Erythroblast (primary cell): ENCODE data around the gene RBMS1.
A peak's percentile ranks its signal among the peaks of the same experiment; 100 is the strongest.

Source experiments
- DNase-seq, 2 experiments: peaks; one replicate each; lab custom pipeline; 2025; lab: John Stamatoyannopoulos, UW
- GATA1 ChIP-seq: IDR thresholded peaks from 2 replicates; pipeline ENCODE4 v1.6.1; 2011; ENCODE audit warnings: low read depth, mild to moderate bottlenecking, control low read depth, low read length, moderate library complexity
- POLR2A ChIP-seq: IDR thresholded peaks from 2 replicates; pipeline ENCODE4 v1.6.1; 2011; ENCODE audit warnings: mild to moderate bottlenecking, low read length

Gene RBMS1

DNA sequence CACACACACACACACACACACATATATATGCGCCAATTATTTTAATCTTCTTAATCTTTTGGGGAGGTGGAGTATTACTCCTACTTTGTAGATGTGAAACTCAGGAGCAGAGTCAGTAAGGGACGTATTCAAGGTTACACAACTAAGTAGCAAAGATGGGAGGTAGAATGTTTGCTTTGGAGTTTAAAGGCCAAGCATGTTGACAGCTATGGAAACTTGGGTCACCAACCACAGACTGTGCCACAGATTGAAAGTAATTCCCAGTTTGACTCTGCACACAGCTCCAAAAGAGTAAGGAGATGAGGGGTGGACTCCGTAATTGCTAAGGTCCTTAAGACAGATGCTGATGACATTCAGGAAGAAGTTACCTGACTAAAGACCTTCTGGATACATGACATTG is 168.7 kb downstream of the RBMS1 start:
- TF ChIP-seq POLR2A, result no peak
- no peak for TF ChIP-seq GATA1
- DNase-seq, result no peak

DNA sequence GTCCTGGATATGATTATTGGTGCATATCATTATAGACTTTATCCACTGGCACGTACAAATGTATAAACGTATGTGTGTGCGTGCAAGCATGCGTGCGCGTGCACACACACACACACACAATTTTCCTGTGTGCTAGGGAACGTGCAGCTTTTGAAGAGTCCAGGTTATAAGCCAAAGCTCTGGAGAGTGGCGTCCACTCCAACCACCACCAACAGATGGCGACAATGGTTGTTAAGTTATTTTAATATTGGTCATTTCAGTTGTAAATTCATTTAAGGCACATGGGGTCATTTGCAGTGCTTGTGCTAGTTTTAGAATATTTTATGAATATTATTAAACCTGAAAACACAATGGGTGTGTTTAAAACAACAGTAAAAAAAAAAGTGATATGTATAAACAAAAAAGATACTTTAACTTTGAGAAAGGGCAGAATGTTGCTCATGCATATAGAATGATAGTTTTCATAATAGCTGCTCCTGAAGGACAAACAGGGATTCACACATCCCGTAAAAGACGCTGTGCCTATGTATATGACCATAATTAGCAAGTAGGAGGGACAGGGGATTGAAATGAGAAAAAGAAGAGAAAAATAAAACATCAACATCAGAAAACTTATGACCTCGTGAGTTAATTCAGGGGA is 169.3 kb downstream of the RBMS1 start:
- peak; percentile 48 to 65 for DNase-seq
- TF ChIP-seq POLR2A (no peak), GATA1 (no peak)

DNA sequence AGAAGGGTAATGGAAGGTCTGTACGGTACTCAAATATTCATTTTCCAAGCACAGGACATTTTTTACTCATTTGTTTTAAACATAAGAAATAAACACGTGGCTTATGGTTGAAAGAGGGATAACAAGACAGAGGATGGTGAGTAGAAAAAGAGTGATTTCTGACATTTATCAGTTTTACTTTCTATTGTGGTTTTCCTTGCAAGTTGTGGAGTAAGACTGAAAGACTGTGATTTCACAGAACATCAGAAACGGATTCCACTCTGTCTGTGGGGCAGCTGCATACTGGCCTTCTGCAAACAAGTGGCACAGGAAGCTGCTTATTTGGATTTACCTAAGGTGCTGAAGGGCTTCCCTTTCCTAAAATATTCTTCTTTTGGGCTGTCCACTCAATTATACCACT is 171.3 kb downstream of the RBMS1 start:
- no peak for DNase-seq
- no peak for TF ChIP-seq POLR2A
- no peak for TF ChIP-seq GATA1

GRCh38 chr2:160321006-160321405 is 172.6 kb downstream of the RBMS1 start:
- no peak for DNase-seq
- no peak for TF ChIP-seq GATA1
- no peak for TF ChIP-seq POLR2A

GRCh38 chr2:160319700-160320099 is 173.9 kb downstream of the RBMS1 start:
- TF ChIP-seq GATA1 (no peak), POLR2A (no peak)
- no peak for DNase-seq

DNA sequence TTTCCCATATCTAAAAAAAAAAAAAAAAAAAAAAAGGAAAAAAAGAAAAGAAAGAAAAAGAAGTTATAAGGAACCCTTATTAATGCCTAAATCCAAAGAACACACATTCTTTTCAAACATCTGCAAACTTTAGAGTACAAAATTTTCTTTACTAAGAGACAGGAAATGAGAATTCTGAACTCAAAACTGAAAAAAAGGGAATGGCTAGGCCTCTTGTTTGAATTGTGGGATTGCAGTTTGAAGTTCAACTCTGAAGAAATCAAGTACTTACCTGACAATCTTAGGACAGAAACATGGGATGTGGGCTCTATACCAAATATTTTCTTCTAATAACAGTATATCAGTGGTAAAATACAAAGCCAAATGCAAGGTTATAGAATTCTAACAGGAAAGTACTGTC is 175.4 kb downstream of the RBMS1 start:
- DNase-seq, result no peak
- TF ChIP-seq GATA1 (no peak), POLR2A (no peak)

DNA sequence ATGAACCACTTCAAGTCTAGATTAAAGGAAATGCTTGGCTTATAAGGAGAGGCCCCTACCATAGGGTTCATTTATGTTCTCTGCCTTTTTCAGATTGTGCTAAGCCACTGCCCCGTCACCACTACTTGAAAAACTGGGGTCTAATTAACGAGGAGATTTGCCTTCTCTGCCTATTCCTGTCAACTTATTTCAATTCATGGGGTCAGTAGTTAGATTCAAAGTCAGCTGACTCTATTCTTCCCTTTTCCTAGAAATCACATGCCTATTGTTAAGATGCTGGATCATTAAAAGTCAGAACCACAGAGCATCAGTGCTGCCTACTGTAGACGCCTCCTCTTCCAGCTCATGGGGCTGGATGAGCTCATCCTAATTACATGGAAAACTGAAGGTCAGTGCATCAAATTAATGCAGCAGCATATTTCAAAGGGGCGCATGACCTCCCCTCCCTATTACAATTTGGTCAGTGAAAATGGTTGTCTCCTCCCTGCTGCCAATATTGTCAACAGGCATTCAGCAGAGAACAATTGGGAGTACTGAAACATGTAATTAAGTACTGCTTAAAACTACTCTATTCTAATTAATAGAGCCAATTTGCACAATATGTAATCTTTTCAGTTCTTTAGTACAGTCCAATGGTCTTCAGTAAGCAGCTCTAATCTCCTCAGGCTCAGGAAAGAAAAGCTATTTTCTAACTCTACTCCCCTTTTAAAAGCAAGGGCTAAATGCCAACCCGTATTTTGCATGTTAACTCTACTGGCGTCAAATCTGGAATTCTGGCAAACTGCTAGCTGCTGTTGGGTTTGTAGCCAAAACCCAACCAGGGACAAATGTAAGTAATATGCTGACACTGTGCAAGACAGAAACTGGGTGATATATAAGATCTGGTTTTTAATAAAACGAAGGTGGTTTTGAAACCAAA is 176.2 kb downstream of the RBMS1 start:
- no peak for DNase-seq
- no peak for TF ChIP-seq GATA1
- TF ChIP-seq POLR2A, result no peak

- TF ChIP-seq POLR2A (no peak), GATA1 (no peak)
- no peak for DNase-seq
Measured at GRCh38 chr2:160315337-160315736, 178.3 kb downstream of the RBMS1 start.

DNA sequence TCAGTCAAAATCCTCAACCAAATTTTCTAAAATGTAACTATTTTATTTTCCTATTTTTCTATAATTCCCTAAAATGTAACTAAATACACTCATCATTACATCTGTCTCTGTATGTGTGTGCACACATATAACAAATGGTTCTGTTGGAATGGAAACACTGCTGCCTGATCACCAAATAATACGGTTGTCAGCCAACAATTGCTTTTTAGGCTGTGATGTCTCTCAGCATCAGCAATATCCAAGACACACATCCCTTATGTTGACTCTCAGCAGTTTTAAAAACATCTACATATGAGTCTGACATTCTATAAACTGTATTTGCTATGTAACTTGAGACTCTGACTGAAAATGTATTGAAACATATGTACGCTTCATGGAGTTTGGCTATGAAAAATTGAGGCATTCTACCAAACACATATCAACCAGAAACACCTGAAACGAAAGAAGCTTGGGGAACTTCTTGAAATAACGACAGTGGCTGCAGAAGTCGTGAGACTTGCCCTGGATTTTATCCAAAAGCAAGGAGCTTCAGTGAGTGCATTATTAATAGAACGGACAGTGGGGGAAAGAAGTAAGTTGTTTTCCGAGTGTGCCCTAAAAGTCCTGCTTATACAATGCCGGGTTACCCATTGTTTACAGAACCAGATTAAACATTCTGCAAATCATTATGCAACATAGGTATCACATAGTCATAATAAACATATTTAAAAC is 183.3 kb downstream of the RBMS1 start:
- no peak for DNase-seq
- TF ChIP-seq GATA1 (no peak), POLR2A (no peak)

GRCh38 chr2:160309585-160309984 is 184.0 kb downstream of the RBMS1 start:
- TF ChIP-seq POLR2A (no peak), GATA1 (no peak)
- DNase-seq, result no peak

DNA sequence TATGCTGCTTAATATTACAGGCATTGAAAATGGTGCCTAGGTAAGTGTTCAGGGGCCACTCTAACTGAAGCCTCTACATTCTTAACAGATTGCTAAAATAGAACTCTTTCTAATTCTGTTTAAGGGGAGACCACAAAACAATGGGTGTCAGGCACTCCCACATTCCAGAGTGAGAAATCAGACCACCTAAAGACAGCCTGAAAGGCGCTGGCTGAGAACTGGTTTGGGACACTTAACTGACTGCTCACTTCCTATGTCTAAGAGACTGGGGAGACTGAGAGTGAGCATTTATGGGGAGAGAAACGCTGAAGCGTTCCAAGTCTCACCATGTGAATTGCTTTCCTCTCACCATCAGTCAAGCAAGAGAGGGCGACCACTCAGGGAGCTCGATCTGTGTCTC is 184.7 kb downstream of the RBMS1 start:
- DNase-seq, result no peak
- TF ChIP-seq POLR2A (no peak), GATA1 (no peak)

GRCh38 chr2:160308476-160308875 is 185.1 kb downstream of the RBMS1 start:
- no peak for TF ChIP-seq GATA1
- no peak for TF ChIP-seq POLR2A
- peak in 1 of 2 experiments; percentile 3 for DNase-seq

GRCh38 chr2:160306985-160307384 is 186.6 kb downstream of the RBMS1 start:
- DNase-seq, result no peak

More at GRCh38 chr2:160306985-160307384, 186.6 kb downstream of the RBMS1 start:
- no peak for TF ChIP-seq POLR2A
- no peak for TF ChIP-seq GATA1
